HCT116 (cell line): Measurements from ENCODE around the gene DLEC1. TPM values are rescaled to one million over a fixed set of nuclear protein-coding genes. Genes with fewer than 3 reads are reported as not detected.

ENCODE experiments used
- ATAC-seq: fragments of 200-7000 bp; cut with Tn5 transposase; 2 replicates; pipeline ENCODE4 v1.9.1; 2020; ENCODE audit warnings: mild to moderate bottlenecking, moderate library complexity
- BruUV-seq: library from RNA; stranded (reverse); fragments of 400-500 nt; replicated peaks from 2 replicates; lab custom pipeline; 2021; lab: Mats Ljungman, UMichigan
- CTCF ChIA-PET: fragments of 300-600 bp; sonication (Branson Sonifier 250); formaldehyde crosslinking; loops from one replicate; lab custom pipeline; 2021; ENCODE audit warnings: antibody characterized with exemption; lab: Charles Lee
- POLR2A ChIA-PET: fragments of 300-600, 350-600 bp; sonication (Branson Sonifier 250); formaldehyde crosslinking; loops from one replicate; lab custom pipeline; 2021; ENCODE audit warnings: antibody characterized with exemption; lab: Charles Lee
- RAD21 ChIA-PET, 2 experiments: fragments of 300-600 bp; sonication (Branson Sonifier 250); formaldehyde crosslinking; loops; one replicate each; lab custom pipeline; 2023; ENCODE audit warnings: low total read pairs in 2 of 2; ENCODE audit not compliant: uncharacterized antibody in 2 of 2, unreplicated experiment in 2 of 2, low non-redundant PET in 1 of 2; lab: Charles Lee
- DNase-seq: peaks from one replicate; pipeline ENCODE4 v3.0.0-alpha.2; 2010; ENCODE audit warnings: low read depth, low spot score
- H2AFZ ChIP-seq: fragments of 200-600 bp; shearing (Covaris generic), sonication (generic); 2 replicates; pipeline ENCODE4 v1.6.1; 2017; ENCODE audit warnings: low read depth, mixed run types, mixed read lengths, antibody characterized with exemption, low read length; ENCODE audit not compliant: poor library complexity, severe bottlenecking
- H3K27ac ChIP-seq: 2 replicates; pipeline ENCODE4 v1.5.1; 2012; ENCODE audit warnings: low read depth, low read length
- H3K27me3 ChIP-seq: fragments of 200-600 bp; sonication (generic); 2 replicates; pipeline ENCODE4 v1.6.1; 2016; ENCODE audit warnings: mixed run types, low read length, mixed read lengths; ENCODE audit not compliant: insufficient read depth
- H3K36me3 ChIP-seq, 2 experiments: fragments of 200-500 bp in 1 of 2; fragments of 200-600 bp in 1 of 2; sonication (Bioruptor generic) in 1 of 2; sonication (generic) in 1 of 2; 2 replicates each; pipeline versions ENCODE4 v1.5.1 to v1.6.1; 2014 to 2016; ENCODE audit warnings: low read length in 2 of 2, inconsistent platforms in 1 of 2, mixed read lengths in 1 of 2, mixed run types in 1 of 2; ENCODE audit not compliant: insufficient read depth in 2 of 2, control insufficient read depth in 1 of 2
- H3K4me1 ChIP-seq, 2 experiments: fragments of 200-600 bp in 1 of 2; sonication (generic) in 1 of 2; 2 replicates each; pipeline versions ENCODE4 v1.5.1 to v1.6.1; 2012 to 2017; ENCODE audit warnings: low read length in 2 of 2, inconsistent platforms in 1 of 2, mild to moderate bottlenecking in 1 of 2, mixed read lengths in 1 of 2, mixed run types in 1 of 2, moderate library complexity in 1 of 2; ENCODE audit not compliant: insufficient read depth in 2 of 2, control insufficient read depth in 1 of 2
- H3K4me2 ChIP-seq: fragments of 200-600 bp; sonication (generic); 2 replicates; pipeline ENCODE4 v1.6.1; 2017; ENCODE audit warnings: mixed run types, low read length, mixed read lengths
- H3K4me3 ChIP-seq, 2 experiments: fragments of 200-600 bp in 1 of 2; sonication (generic) in 1 of 2; replicated peaks in 1 of 2; 2 replicates each; pipeline ENCODE4 v1.5.1; 2011 to 2016; ENCODE audit warnings: low read length in 2 of 2, control low read depth in 1 of 2, low read depth in 1 of 2, mild to moderate bottlenecking in 1 of 2, mixed read lengths in 1 of 2, mixed run types in 1 of 2
- H3K79me2 ChIP-seq: fragments of 200-600 bp; sonication (generic); 2 replicates; pipeline ENCODE4 v1.6.1; 2017; ENCODE audit warnings: mild to moderate bottlenecking, mixed run types, low read length, moderate library complexity, mixed read lengths; ENCODE audit not compliant: insufficient read depth
- H3K9ac ChIP-seq: fragments of 200-600 bp; sonication (generic); 2 replicates; pipeline ENCODE4 v1.6.1; 2016; ENCODE audit warnings: low read length, mixed read lengths
- H3K9me2 ChIP-seq: fragments of 200-600 bp; sonication (generic), shearing (Covaris generic); 2 replicates; pipeline ENCODE4 v1.6.1; 2017; ENCODE audit warnings: mixed run types, mild to moderate bottlenecking, moderate library complexity; ENCODE audit not compliant: insufficient read depth
- H3K9me3 ChIP-seq, 2 experiments: fragments of 200-500 bp in 1 of 2; fragments of 200-600 bp in 1 of 2; sonication (Bioruptor generic) in 1 of 2; sonication (generic) in 1 of 2; 2 replicates each; pipeline ENCODE4 v1.6.1; 2014 to 2017; ENCODE audit warnings: low read length in 2 of 2, mixed read lengths in 2 of 2, inconsistent platforms in 1 of 2, low read depth in 1 of 2, mild to moderate bottlenecking in 1 of 2, mixed run types in 1 of 2, moderate library complexity in 1 of 2; ENCODE audit not compliant: control insufficient read depth in 1 of 2, insufficient read depth in 1 of 2
- H4K20me1 ChIP-seq: fragments of 200-600 bp; sonication (generic), shearing (Covaris generic); 2 replicates; pipeline ENCODE4 v1.6.1; 2017; ENCODE audit warnings: mixed run types, mild to moderate bottlenecking, moderate library complexity; ENCODE audit not compliant: insufficient read depth
- CBX3 ChIP-seq: IDR thresholded peaks from 2 replicates; pipeline ENCODE4 v1.6.1; 2012; ENCODE audit warnings: low read depth
- CEBPB ChIP-seq: IDR thresholded peaks from 2 replicates; pipeline ENCODE4 v1.6.1; 2012; ENCODE audit warnings: low read depth
- CTCF ChIP-seq, 3 experiments: fragments of 200-600 bp in 1 of 3; sonication (generic) in 1 of 3; IDR thresholded peaks in 2 of 3; conservative IDR thresholded peaks in 1 of 3; 2 replicates each; pipeline ENCODE4 v1.5.1; 2012 to 2017; ENCODE audit warnings: low read depth in 2 of 3, low read length in 2 of 3, antibody characterized with exemption in 1 of 3, borderline replicate concordance in 1 of 3, control low read depth in 1 of 3, mild to moderate bottlenecking in 1 of 3, mixed read lengths in 1 of 3, mixed run types in 1 of 3, moderate library complexity in 1 of 3; ENCODE audit not compliant: insufficient read depth in 1 of 3
- EGR1 ChIP-seq: IDR thresholded peaks from 2 replicates; pipeline ENCODE4 v1.6.1; 2012; ENCODE audit warnings: low read depth
- ELF1 ChIP-seq: IDR thresholded peaks from 2 replicates; pipeline ENCODE4 v1.6.1; 2012; ENCODE audit warnings: low read depth, borderline replicate concordance
- EZH2 ChIP-seq: fragments of 200-600 bp; sonication (generic); IDR thresholded peaks from 2 replicates; pipeline ENCODE4 v1.6.1; 2017; ENCODE audit warnings: antibody characterized with exemption, mixed run types
- EZH2phosphoT487 ChIP-seq: fragments of 200-600 bp; IDR thresholded peaks from 2 replicates; pipeline ENCODE4 v1.6.1; 2018; ENCODE audit warnings: antibody characterized with exemption, borderline replicate concordance
- FOSL1 ChIP-seq: IDR thresholded peaks from 2 replicates; pipeline ENCODE4 v1.6.1; 2012; ENCODE audit warnings: low read depth
- JUND ChIP-seq: IDR thresholded peaks from 2 replicates; pipeline ENCODE4 v1.6.1; 2012
- MAX ChIP-seq: IDR thresholded peaks from 2 replicates; pipeline ENCODE4 v1.6.1; 2012
- POLR2A ChIP-seq: IDR thresholded peaks from 2 replicates; pipeline ENCODE4 v1.7.0; 2011; ENCODE audit warnings: borderline replicate concordance; ENCODE audit not compliant: insufficient read depth, insufficient read length; ENCODE audit errors: extremely low read depth
- POLR2AphosphoS5 ChIP-seq: IDR thresholded peaks from 2 replicates; pipeline ENCODE4 v1.6.1; 2011; ENCODE audit warnings: mild to moderate bottlenecking, low read depth, low read length, moderate library complexity
- REST ChIP-seq: IDR thresholded peaks from 2 replicates; pipeline ENCODE4 v1.6.1; 2012; ENCODE audit warnings: low read depth
- SIN3A ChIP-seq: IDR thresholded peaks from 2 replicates; pipeline ENCODE4 v1.6.1; 2012; ENCODE audit warnings: low read depth
- SP1 ChIP-seq: IDR thresholded peaks from 2 replicates; pipeline ENCODE4 v1.6.1; 2012; ENCODE audit warnings: low read depth
- SRF ChIP-seq: IDR thresholded peaks from 2 replicates; pipeline ENCODE4 v1.6.1; 2012; ENCODE audit warnings: low read depth
- TCF7L2 ChIP-seq: IDR thresholded peaks from 2 replicates; pipeline ENCODE4 v1.7.0; 2011; ENCODE audit warnings: borderline replicate concordance, inconsistent platforms; ENCODE audit not compliant: insufficient read depth, insufficient read length; ENCODE audit errors: extremely low read depth
- YY1 ChIP-seq: IDR thresholded peaks from 2 replicates; pipeline ENCODE4 v1.6.1; 2011; ENCODE audit warnings: low read length, low read depth, moderate library complexity, mild to moderate bottlenecking; ENCODE audit not compliant: insufficient replicate concordance; ENCODE audit errors: extremely low read depth
- ZBTB33 ChIP-seq: IDR thresholded peaks from 2 replicates; pipeline ENCODE4 v1.6.1; 2011; ENCODE audit warnings: mild to moderate bottlenecking, low read length, moderate library complexity; ENCODE audit not compliant: insufficient replicate concordance; ENCODE audit errors: extremely low read depth
- ZFX ChIP-seq: fragments of 450-650 bp; IDR thresholded peaks from 2 replicates; pipeline ENCODE4 v1.6.1; 2017
- intact Hi-C: fragments of 100-400 bp; cut with micrococcal nuclease; formaldehyde crosslinking; loops from 2 replicates; pipeline ENCODE4 v1.10.0; 2022
- total RNA-seq: library from RNA; stranded (reverse); gene quantifications from one replicate; pipeline ENCODE4 v1.2.1, GENCODE V29; 2021; ENCODE audit not compliant: unreplicated experiment

The DLEC1 gene
- total RNA-seq, 1 experiment from 2014 or later: 0.61 TPM

- ChIA-PET RAD21 (no interaction called here), CTCF (no interaction called here), POLR2A (no interaction called here)
- H3K4me3 ChIP-seq: no peak overlapping the region
- H3K79me2 ChIP-seq: no peaks in the 10 kb centered on the region
- DNase-seq: no peak
- no peaks in the 10 kb centered on the region; a peak in 1 of 4 replicates for H3K9me3 ChIP-seq
- no peak overlapping the region for H2AFZ ChIP-seq
- H3K9me2 ChIP-seq: no peaks in the 10 kb centered on the region
- TF ChIP-seq MAX (no peak), JUND (no peak), CEBPB (no peak), REST (no peak), TCF7L2 (no peak), SRF (no peak), CTCF (IDR thresholded peaks at IDR 0.05 in 2 of 3, conservative IDR thresholded peaks at IDR 0.05 in 1 of 3; ENCODE audit: borderline replicate concordance in 1 of 3, insufficient read depth in 1 of 3, low read depth in 2 of 3, low read length in 2 of 3) (no peak), EZH2phosphoT487 (no peak), POLR2A (no peak), ZFX (no peak), ZBTB33 (no peak), FOSL1 (no peak), SP1 (no peak), EGR1 (no peak), ELF1 (no peak), POLR2AphosphoS5 (no peak), EZH2 (no peak), YY1 (no peak), SIN3A (no peak), CBX3 (no peak)
- TF ChIP-seq, all 23 proteins: peak for 0
- no TSS peak for BruUV-seq
- ATAC-seq: no peak
- Histone ChIP-seq H3K4me1 (no peaks in the 10 kb centered on the region), H3K4me2 (no peak overlapping the region), H3K9ac (no peak overlapping the region), H3K27ac (no peak overlapping the region), H3K27me3 (no peaks in the 10 kb centered on the region), H4K20me1 (no peaks in the 10 kb centered on the region), H3K36me3 (peaks cover 0 to 7% of the 10 kb centered on the region in 2 experiments; a peak in 2 of 4 replicates)
- intact Hi-C loops: no loop called here
These were observed 21.3 kb upstream of the DLEC1 start for GRCh38 chr3:38017445-38018295.
